GM10248 (cell line): ENCODE results near the gene TANC1.

Source experiments
- CTCF ChIA-PET: fragments of 300-600 bp; sonication (Branson Sonifier 250); formaldehyde crosslinking; extraction: SDS; loops from one replicate; lab custom pipeline; 2021; ENCODE audit warnings: antibody characterized with exemption; lab: Yijun Ruan, JAX
- POLR2A ChIA-PET: fragments of 350-650 bp; sonication (Branson Sonifier 250); formaldehyde crosslinking; extraction: SDS; loops from one replicate; lab custom pipeline; 2020; ENCODE audit warnings: antibody characterized with exemption; lab: Yijun Ruan, JAX
- DNase-seq: peaks from one replicate; pipeline ENCODE4 v3.0.0; 2012; ENCODE audit errors: extremely low spot score
- CTCF ChIP-seq: IDR thresholded peaks from 2 replicates; pipeline ENCODE4 v1.5.1; 2012; ENCODE audit warnings: mild to moderate bottlenecking, low read depth; ENCODE audit errors: extremely low read depth, missing control alignments, control extremely low read depth

Gene TANC1

GRCh38 chr2:159228081-159228581 lies 259.7 kb downstream of the TANC1 start:
- no peak for TF ChIP-seq CTCF
- CTCF ChIA-PET, result no interaction called here
- no peak for DNase-seq
- POLR2A ChIA-PET, result no interaction called here

DNA sequence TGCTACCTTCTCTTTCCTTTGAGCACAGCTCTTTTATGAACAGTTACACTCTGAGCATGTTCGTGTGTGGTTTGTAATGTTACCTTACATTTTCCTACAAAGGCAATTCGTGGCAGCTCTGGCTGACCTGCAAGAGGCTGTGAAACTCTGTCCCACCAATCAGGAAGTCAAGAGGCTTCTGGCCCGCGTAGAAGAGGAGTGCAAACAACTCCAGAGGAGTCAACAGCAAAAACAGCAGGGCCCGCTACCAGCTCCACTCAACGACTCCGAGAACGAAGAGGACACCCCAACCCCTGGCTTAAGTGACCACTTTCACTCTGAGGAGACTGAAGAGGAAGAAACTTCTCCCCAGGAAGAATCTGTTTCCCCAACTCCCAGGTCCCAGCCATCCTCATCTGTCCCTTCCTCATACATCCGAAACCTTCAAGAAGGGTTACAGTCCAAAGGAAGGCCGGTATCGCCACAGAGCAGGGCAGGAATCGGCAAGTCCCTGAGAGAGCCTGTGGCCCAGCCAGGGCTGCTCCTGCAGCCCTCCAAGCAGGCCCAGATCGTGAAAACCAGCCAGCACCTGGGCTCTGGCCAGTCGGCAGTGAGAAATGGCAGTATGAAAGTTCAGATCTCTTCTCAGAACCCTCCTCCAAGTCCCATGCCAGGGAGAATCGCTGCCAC lies 261.2 kb downstream of the TANC1 start:
- TF ChIP-seq CTCF, result no peak
- ChIA-PET CTCF (interaction anchor here (0.8 to 1.0 kb wide), 2 partner anchors 9 to 10 kb away, joined by 3 read pairs; no protein-coding TSS in a partner anchor), POLR2A (no interaction called here)
- DNase-seq, result no peak

- no peak for TF ChIP-seq CTCF
- POLR2A ChIA-PET, result no interaction called here
- CTCF ChIA-PET, result interaction anchor here (0.8 to 1.0 kb wide), 2 partner anchors 9 to 12 kb away, joined by 3 read pairs; no protein-coding TSS in a partner anchor
- no peak for DNase-seq
Observed at GRCh38 chr2:159230145-159230877, 261.9 kb downstream of the TANC1 start.

DNA sequence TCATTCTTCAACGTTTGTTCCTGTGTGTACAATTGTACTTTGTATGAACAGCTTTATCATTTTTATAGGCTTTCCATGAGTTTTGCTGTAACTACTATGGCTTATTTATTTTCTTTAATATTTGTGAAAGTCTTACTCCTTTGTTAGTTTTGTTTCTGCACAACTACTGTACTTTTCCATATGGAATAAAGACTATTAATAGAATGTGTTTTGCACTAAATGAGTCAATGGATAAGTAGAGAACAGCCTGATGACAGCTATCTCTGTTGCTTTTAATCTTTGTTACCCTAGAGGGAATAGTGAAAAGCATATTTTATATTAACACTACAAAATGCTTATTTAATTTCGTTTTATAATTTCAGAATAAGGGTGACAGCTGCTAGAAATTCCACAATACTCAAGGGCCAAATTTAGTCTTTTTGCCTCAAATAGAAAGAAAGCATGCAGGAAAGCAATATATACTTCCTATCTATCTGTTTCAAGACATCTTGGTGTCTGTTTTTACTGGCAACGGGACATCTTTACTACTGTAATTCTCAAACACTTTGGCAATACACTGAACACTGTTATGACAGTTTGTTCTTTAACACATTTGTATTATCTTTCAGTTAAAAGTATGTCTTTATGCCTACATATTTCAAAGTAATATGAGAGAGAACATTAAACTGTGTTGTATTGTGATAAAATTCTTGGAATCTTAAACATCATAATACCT lies 264.2 kb downstream of the TANC1 start:
- CTCF ChIA-PET, result interaction anchor here (1.4 to 1.5 kb wide), 2 partner anchors 9 to 19 kb away, joined by 4 read pairs; no protein-coding TSS in a partner anchor
- no peak for DNase-seq
- POLR2A ChIA-PET, result no interaction called here
- TF ChIP-seq CTCF, result no peak

DNA sequence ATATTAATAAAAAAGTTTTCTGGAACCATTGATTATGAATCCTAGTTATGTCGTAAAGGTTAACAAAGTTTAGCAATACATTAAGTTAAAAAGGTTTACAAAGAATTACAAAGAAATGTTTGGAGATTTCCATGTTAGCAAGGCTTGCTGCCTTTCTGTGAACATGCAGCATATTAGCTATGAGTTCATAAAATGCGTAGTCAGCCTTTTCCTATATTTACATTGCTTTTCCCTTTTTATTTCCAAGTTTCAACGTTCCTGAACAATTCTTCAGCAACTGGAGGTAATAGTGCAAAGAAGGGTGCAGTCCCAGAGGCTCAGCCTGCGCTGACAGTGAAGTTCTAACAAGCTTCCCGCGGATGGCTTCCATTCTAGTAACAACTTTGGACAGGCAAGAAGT lies 266.4 kb downstream of the TANC1 start:
- CTCF ChIA-PET, result interaction anchor here (2.3 kb wide), 1 partner anchor 9 kb away, joined by 5 read pairs; no protein-coding TSS in a partner anchor
- POLR2A ChIA-PET, result interaction anchor here (0.6 kb wide), 2 partner anchors 572 to 777 kb away, joined by 5 read pairs; no protein-coding TSS in a partner anchor
- DNase-seq, result no peak
- TF ChIP-seq CTCF, result no peak

GRCh38 chr2:159243529-159243928 lies 275.1 kb downstream of the TANC1 start:
- CTCF ChIA-PET, result interaction anchor here (2.1 kb wide), 1 partner anchor 17 kb away, joined by 5 read pairs; no protein-coding TSS in a partner anchor
- no peak for DNase-seq
- POLR2A ChIA-PET, result no interaction called here
- no peak for TF ChIP-seq CTCF
